Subcutaneous adipose tissue (tissue), 4 donors: ENCODE data around the gene ARMC9. TPM values are rescaled to one million over a fixed set of nuclear protein-coding genes. Genes with fewer than 3 reads are reported as not detected.

Experiments used
- total RNA-seq, 4 donors: library from RNA; depleted of rRNA; stranded (reverse); fragments of >200 nt; gene quantifications; one replicate each; pipeline ENCODE4 v1.1.0, GENCODE V29; 2016
- TF ChIP-seq, protein P1 (sequence below): fragments of 450-650 bp; IDR thresholded peaks from one replicate; pipeline ENCODE4 v1.5.1; 2016; ENCODE audit warnings: low read depth, mild to moderate bottlenecking, control low read depth, antibody characterized with exemption, moderate library complexity

ARMC9 gene
- total RNA-seq, 4 donors from 2014 or later, result 0.98 to 16.5 (median 4.6) TPM

DNA sequence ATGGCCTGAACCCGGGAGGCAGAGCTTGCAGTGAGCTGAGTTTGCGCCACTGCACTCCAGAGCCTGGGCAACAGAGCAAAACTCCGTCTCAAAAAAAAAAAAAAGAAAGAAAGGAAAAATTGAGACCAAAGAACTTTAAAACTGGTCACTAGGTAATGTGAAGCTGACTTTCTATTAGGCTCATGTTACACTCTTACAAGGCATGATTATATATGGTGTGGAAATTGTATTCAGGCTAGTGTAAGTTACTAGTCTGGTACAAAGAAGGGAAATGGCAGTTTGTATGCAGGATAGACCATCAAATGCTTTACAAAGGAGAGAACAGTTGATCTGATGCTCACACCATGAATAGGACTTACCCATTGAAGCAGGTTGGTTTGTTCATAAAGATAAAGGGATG is 35.4 kb upstream of the ARMC9 start:
- TF ChIP-seq, protein P1, sequence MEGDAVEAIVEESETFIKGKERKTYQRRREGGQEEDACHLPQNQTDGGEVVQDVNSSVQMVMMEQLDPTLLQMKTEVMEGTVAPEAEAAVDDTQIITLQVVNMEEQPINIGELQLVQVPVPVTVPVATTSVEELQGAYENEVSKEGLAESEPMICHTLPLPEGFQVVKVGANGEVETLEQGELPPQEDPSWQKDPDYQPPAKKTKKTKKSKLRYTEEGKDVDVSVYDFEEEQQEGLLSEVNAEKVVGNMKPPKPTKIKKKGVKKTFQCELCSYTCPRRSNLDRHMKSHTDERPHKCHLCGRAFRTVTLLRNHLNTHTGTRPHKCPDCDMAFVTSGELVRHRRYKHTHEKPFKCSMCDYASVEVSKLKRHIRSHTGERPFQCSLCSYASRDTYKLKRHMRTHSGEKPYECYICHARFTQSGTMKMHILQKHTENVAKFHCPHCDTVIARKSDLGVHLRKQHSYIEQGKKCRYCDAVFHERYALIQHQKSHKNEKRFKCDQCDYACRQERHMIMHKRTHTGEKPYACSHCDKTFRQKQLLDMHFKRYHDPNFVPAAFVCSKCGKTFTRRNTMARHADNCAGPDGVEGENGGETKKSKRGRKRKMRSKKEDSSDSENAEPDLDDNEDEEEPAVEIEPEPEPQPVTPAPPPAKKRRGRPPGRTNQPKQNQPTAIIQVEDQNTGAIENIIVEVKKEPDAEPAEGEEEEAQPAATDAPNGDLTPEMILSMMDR, result no peak

- TF ChIP-seq, protein P1, result no peak
Observed at GRCh38 chr2:231163414-231164095, 34.9 kb upstream of the ARMC9 start.

GRCh38 chr2:231167745-231168459 is 30.5 kb upstream of the ARMC9 start:
- TF ChIP-seq, protein P1, result no peak

- TF ChIP-seq, protein P1, result no peak
Observed at GRCh38 chr2:231168460-231169139, 29.8 kb upstream of the ARMC9 start.

GRCh38 chr2:231169488-231169887 is 28.9 kb upstream of the ARMC9 start:
- TF ChIP-seq, protein P1, result no peak

GRCh38 chr2:231170055-231170454 is 28.4 kb upstream of the ARMC9 start:
- TF ChIP-seq, protein P1, result no peak

DNA sequence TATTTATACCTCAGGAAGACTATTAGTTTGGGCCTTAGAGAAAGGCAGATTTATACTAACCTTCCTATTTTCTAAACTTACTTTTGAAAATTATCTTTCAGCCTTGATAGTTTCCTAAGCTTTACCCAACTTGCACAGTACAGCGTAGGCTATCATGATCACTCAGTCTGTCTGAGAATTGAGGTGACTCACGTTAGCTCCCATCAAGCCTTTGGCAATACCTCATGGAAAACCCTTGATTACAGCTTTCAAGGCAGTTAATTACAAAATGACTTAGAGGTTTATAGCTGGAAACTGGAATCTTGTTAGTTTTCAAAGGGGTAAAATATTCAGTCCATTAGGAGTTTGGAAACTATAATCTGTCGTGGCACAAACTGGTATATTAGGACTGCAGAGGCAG is 26.4 kb upstream of the ARMC9 start:
- TF ChIP-seq, protein P1, result no peak
